NCI-H2196 treated with DMSO at 0.1 percent for 48 hours (cell line): Measurements from ENCODE around the gene RNF19B.

Experiments
- DNase-seq: peaks from one replicate; lab custom pipeline; 2025; ENCODE audit not compliant: unreplicated experiment; lab: John Stamatoyannopoulos, UW

RNF19B gene

DNA sequence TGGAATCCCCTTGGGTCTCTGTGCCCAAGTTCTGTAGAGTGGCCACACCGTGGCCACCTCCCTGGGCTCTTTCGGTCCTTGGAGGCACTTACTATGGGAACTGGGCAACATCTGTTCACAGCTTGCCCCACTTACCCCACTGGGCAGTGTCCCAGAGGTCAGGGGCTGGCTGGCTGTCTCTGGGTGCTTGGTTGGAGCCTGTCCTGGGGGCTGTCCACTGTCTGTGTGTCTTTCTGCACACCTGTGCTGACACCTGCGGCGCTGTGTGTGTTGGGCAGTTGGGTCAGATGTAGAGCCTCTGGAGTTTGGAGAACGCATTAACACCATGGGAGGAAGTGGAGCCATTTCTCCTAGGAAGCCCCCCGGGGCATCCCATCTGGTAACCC lies 62.1 kb downstream of the RNF19B start:
- no peak for DNase-seq

GRCh38 chr1:32901823-32902534 lies 62.6 kb downstream of the RNF19B start:
- DNase-seq: no peak

GRCh38 chr1:32900956-32901822 lies 63.4 kb downstream of the RNF19B start, which contains the start of gene TMEM54:
Gene TMEM54 (minus strand): TSS chr1:32901389. CDS start chr1:32901238, 151 bp downstream.
- no peak for DNase-seq

DNA sequence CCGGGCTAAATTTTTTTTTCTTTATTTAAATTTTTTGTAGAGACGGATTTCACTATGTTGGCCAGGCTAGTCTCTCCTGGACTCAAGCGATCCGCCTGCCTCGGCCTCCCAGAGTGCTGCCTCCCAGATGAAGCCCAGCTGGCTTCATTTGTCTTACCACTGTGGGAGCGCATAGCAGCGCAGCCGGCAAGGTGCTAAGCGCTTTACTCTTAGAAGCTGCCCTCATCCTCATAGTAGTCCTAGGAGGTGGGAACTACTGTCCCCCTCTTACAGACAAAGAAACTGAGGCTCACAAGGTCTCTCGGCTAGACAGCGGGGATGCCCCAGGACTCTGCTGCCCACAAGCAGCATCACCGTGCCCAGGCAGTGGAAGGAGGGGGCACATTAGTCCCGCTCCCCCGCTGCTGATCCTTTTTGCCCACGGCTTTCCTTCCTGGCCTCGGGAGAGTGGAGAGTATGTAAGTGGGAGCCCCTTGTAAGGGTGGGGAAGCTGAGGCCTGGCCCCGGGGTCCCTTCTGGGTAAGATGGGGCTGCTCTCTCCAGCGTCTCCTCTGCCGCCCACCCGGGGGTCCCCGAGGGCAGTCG lies 64.1 kb downstream of the RNF19B start:
- DNase-seq: no peak

DNA sequence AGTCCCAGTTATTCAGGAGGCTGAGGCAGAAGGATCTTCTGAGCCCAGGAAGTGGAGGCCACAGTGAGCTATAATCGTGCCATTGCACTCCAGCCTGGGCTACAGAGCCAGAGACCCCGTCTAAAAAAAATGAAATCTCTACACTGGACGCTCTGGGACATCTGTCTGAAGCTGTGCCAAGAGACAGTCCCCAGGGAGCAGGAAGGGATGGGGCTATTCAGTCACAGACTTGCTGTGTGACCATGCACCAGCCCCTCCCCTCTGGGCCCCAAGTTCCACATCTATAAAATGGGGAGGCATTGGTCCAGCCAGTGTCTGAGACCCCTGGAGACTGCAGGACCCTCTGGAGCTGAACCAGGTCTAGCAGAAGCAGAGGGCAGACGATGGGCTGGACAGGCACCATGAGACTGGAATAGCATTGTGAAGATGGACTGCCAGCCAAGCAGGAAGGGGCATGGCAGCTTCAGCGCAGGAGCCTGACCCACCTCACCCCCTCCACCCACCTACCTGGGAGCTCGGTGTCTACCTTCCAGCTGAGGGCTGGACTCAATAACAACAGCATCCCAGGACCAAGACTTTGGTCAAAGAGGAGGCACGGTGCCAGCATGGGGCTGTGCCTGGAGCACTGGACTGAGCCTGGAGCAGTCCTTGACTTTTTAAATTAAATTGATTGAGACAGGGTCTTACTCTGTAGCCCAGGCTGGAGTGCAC lies 64.9 kb downstream of the RNF19B start:
- no peak for DNase-seq

DNA sequence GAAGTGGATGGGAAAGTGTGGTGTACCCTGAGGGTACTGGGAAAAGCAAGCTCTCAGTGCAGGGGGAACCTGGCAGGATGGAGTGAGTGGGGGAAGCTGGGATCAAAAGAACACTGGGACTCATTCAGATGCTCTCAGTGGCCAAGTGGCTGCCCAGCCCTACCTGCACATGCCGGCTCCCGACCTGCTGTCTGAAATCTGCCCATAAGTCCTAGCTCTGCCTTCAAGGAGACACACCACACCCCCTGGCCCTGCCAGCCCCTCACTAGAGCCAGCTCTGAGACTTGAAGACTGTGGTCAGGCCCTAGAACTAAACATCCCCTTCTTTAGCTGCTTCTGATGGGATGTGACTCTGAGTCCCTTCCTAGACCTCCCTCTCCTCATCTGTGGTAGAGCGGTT lies 65.7 kb downstream of the RNF19B start:
- DNase-seq: no peak

DNA sequence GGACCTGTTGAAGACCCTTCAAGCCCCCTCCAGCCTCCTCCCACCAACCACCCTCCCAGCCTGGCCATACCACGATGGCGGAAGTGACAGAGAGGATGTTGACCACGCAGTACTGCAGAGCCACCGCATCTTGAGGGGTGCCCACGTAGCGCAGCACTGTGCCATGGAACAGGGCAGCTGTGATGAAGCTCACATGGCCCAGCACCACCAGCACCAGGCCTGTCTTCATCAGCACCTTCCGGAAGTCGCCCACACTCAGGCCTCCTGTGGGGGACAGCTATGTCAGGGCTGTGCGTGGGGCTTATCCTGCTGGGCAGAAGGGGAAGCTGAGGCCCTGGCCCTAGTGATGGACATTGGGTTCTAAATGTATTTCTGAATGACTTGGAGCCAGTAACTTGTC lies 66.6 kb downstream of the RNF19B start:
- DNase-seq: no peak

DNA sequence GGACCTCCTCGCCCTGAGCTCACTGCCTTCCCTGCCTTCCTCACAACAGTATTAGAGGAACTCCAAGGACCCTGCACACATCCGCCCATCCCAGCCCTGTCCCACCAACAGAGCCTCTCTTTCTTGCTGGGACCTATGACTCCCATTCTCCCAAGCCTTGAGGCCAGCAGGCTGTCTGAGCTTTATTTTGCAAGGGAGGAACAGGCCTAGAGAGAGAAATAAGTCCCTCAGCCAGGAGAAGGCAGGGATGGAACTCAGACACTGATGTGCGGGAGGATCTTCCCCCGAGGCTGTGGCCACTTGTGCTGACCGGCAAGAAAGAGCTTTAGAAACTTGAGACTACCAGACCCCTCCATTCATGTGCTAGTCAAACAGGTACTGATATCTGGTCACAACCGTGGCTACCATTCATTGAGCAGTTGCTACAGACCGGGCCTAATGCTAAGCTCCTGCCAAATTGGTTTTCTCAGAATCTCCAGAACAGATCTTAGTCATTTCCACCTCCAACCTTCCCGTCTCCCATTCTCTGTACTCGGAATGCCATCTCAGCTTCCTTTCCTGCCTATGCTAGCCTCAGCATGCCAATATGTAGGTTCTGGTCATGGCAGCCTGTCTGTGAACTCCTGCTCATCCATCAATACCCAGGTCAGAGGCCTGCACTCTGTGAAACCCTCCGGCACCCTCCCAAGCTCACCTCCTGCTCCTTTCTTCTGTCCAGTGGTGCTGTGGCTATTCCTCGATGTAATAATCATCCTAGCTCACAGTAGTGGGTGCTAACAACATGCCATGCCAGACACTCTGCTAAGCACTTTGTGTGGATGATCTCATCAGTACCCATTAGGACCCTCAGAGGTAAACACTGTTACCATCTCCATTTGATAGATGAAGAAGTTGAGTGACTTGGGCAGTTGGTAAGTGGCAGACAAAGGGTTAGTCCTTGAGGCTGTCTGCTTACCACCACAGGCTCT lies 67.2 kb downstream of the RNF19B start:
- no peak for DNase-seq

GRCh38 chr1:32896451-32896850 lies 68.2 kb downstream of the RNF19B start:
- no peak for DNase-seq

- no peak for DNase-seq
These were observed 69.0 kb downstream of the RNF19B start for GRCh38 chr1:32895325-32896215.

DNA sequence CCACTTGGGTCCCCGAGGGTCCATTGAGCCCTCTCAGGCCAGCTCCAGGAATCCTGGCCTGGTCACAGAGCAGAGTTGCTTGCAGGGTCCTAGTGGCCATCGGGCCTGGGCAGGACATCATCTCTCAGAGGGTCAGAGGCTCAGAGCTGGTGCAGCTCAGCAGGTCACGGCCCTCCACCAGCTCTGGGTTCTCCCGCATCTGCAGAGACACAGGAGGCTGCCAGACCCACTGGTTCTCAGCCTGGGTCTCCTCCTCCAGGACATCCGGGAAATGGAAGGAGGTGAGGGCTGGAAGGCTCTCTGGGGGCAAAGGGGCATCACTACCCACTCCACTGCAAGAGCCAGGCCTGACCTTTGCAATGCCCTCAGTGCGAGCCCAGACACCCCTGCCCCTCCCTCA lies 69.9 kb downstream of the RNF19B start:
- no peak for DNase-seq

- no peak for DNase-seq
These were observed 70.5 kb downstream of the RNF19B start for GRCh38 chr1:32894019-32894600.

DNA sequence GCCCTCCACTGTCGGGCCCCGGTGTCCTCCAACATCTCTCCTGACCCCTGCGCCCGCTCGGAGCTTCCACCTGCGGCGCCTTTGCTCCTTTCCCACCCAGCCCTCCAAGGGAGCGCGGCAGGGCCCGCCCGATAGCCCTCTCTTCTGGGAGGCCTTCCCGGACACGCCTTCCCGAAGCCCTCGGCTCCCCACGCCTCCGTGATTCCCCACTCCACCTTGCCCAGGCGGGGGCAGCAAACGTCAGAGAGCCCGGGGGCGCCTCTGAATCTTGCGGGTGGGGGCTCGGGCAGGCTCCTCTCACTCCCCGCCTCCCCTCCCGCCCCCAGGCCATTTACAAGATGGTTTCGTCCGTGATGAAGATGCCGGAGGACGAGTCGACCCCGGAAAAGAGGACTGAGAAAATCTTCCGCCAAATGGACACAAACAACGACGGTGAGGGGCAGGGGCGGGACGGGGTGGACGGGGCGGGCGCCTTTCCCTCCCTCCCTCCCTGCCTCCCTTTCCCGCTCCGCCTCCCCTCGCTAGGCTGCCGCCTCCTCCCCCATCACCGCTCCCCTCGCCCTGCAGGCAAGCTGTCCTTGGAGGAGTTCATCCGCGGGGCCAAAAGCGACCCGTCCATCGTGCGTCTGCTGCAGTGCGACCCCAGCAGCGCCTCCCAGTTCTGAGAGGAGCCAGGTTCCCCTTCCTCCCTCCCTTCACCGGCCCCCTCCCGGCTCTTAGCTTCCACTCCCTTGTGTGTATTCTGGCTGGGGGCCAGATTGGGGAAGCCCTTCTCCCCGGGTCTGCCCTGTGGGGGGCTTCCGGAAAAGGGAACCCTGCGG lies 71.2 kb downstream of the RNF19B start:
- DNase-seq: peak; percentile 69

DNA sequence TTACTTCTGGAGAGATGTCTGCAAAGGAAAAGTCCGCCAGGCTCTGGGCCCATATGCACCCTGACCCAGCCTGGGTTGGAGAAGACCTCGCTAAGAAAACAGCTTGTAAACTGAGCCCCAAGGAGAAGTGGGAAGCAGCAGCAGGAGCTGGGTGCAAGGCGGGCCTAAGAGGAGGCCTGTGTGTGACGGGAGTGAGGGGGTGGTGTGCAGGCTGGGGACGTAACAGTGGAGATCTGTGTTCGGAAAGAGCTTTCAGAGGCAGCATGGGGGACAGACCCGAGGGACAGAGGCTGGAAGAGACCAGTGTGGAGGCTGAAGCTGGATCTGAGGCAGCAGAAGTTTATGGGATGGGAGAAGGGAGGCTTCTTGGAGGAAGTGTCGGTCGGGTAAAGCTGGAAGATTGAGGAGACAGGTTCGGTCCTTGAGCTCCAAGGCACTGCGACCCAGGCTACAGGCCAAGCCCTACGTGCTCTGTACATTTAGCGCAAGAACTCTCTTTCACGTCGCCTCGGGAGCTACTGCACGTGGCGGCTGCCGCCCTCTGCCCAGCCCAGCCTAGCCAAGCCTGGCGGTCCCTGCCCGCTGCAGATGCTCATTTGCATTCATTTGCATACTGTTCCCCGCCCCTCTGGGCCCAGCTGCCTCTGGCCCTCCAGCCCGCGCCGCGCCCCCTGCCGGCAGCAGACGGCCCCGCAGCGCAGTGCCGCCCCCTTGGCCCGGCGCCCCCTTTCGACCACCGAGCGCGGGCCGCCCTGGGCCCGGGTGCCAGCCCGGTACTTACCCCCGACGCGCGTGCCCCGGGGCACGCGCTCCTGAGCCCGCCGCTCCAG lies 72.0 kb downstream of the RNF19B start:
- DNase-seq: peak; percentile 87

GRCh38 chr1:32891630-32892029 lies 73.0 kb downstream of the RNF19B start:
- DNase-seq: no peak

GRCh38 chr1:32891241-32891570 lies 73.4 kb downstream of the RNF19B start:
- DNase-seq: no peak
